HCT116 (cell line): ENCODE data around the gene SLC16A10.

ENCODE experiments used
- POLR2AphosphoS5 ChIP-seq: IDR thresholded peaks from 2 replicates; pipeline ENCODE4 v1.6.1; 2011; ENCODE audit warnings: mild to moderate bottlenecking, low read depth, low read length, moderate library complexity
- SP1 ChIP-seq: IDR thresholded peaks from 2 replicates; pipeline ENCODE4 v1.6.1; 2012; ENCODE audit warnings: low read depth

DNA sequence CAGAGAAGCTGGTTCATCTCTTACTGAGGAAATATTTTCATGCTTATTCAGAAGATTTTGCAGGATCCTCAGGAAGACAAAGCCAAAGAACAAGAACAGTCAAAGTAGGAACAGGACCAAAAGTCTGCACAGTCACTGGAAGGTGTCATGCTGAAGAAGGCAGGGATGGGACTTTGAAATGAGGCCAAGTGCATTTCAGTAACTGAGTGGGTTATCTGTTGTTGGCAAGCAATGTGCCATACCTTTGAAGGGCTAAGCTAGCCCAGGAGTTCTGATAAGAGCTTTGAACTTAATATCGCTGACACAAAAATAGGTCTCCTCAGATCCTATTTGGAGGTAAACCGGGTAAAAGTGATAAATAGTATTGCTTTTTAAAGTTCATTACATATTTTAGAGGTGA, 31.5 kb downstream of the SLC16A10 start:
- TF ChIP-seq SP1 (no peak), POLR2AphosphoS5 (no peak)
